ENCODE data around the gene VSTM2A. TPM values are rescaled to one million over a fixed set of nuclear protein-coding genes. Genes with fewer than 3 reads are reported as not detected.
"Not testable (repeated sequence)": the region's sequence is repeated elsewhere in the genome, so short reads cannot be mapped to it uniquely, and the experiment has no call there.

The VSTM2A gene, protein sequence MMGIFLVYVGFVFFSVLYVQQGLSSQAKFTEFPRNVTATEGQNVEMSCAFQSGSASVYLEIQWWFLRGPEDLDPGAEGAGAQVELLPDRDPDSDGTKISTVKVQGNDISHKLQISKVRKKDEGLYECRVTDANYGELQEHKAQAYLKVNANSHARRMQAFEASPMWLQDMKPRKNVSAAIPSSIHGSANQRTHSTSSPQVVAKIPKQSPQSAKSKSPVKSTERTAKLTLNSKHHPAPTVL
- total RNA-seq, result not detected
- under 1 TPM in 4 of 8 donors, not detected in 4; 0.10 to 0.23 (median 0.14) TPM for polyA plus RNA-seq (ENCODE audit: insufficient read depth in 1 of 8, insufficient read length in 8 of 8, low replicate concordance in 1 of 8)
- long read RNA-seq, donor 1, result 0 reads
- long read RNA-seq, donor 2, result 0 reads
- long read RNA-seq, donor 3, result 0 reads
- long read RNA-seq, donor 4, result 0 reads
- long read RNA-seq, donor 5, result 0 reads
- long read RNA-seq, donor 6, result 0 reads
- long read RNA-seq, donor 7, result 0 reads
- long read RNA-seq, donor 8, result 0 reads
- long read RNA-seq, donor 9, result 0 reads
- long read RNA-seq, donor 10, result 0 reads
- long read RNA-seq, donor 11, result 0 reads

GRCh38 chr7:54541669-54542625 lies at the start of gene VSTM2A:
VSTM2A (plus strand) TSS chr7:54542375; CDS start chr7:54542731, 356 bp downstream.
- peaks cover 9% of the 10 kb centered on the region for H3K4me1 ChIP-seq (ENCODE audit: control insufficient read depth, insufficient read depth, low read length)
- DNase-seq, result peak; percentile 32
- H3K4me3 ChIP-seq (ENCODE audit: low read length), result peak within 1 kb of the TSS; percentile 33
- no peaks in the 10 kb centered on the region for H3K36me3 ChIP-seq (ENCODE audit: control insufficient read depth, insufficient read depth, low read length)
- H3K27ac ChIP-seq (ENCODE audit: low read length), result no peak within 1 kb of the TSS
- WGBS (ENCODE audit: insufficient coverage), result under 1% methylated on average over 55 of the region's 64 CpGs
- H3K9me3 ChIP-seq (replicated peaks; ENCODE audit: control insufficient read depth, low read depth, low read length), result no peaks in the 10 kb centered on the region
- H3K27me3 ChIP-seq (ENCODE audit: control insufficient read depth, insufficient read depth, low read length), result peaks cover 44% of the 10 kb centered on the region

DNA sequence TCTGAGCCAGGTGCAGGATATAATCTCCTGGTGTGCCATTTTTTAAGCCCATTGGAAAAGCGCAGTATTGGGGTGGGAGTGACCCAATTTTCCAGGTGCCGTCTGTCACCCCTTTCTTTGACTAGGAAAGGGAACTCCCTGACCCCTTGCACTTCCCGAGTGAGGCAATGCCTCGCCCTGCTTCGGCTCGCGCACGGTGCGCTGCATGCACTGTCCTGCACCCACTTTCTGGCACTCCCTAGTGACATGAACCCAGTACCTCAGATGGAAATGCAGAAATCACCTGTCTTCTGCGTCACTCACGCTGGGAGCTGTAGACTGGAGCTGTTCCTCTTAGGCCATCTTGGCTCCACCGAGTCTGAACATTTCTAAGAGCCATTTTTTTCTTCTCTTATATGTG lies 37.6 kb upstream of the VSTM2A start:
- H3K27me3 ChIP-seq (ENCODE audit: control insufficient read depth, insufficient read depth, low read length); H3K27ac ChIP-seq (ENCODE audit: low read length); H3K4me3 ChIP-seq (ENCODE audit: low read length); H3K4me1 ChIP-seq (ENCODE audit: control insufficient read depth, insufficient read depth, low read length); DNase-seq; H3K36me3 ChIP-seq (ENCODE audit: control insufficient read depth, insufficient read depth, low read length); H3K9me3 ChIP-seq (replicated peaks; ENCODE audit: control insufficient read depth, low read depth, low read length): not testable (repeated sequence)
- 91% methylated on average over 9 of the region's 12 CpGs for WGBS (ENCODE audit: insufficient coverage)

GRCh38 chr7:54529568-54529967 lies 12.6 kb upstream of the VSTM2A start:
- H3K9me3 ChIP-seq (replicated peaks; ENCODE audit: control insufficient read depth, low read depth, low read length), result no peaks in the 10 kb centered on the region
- no peak for DNase-seq
- no peaks in the 10 kb centered on the region for H3K4me1 ChIP-seq (ENCODE audit: control insufficient read depth, insufficient read depth, low read length)
- no peaks in the 10 kb centered on the region for H3K27me3 ChIP-seq (ENCODE audit: control insufficient read depth, insufficient read depth, low read length)
- H3K27ac ChIP-seq (ENCODE audit: low read length), result no peak overlapping the region
- WGBS (ENCODE audit: insufficient coverage), result no CpG with 5 or more reads among the region's 1 CpG
- no peaks in the 10 kb centered on the region for H3K36me3 ChIP-seq (ENCODE audit: control insufficient read depth, insufficient read depth, low read length)
- H3K4me3 ChIP-seq (ENCODE audit: low read length), result no peak overlapping the region

DNA sequence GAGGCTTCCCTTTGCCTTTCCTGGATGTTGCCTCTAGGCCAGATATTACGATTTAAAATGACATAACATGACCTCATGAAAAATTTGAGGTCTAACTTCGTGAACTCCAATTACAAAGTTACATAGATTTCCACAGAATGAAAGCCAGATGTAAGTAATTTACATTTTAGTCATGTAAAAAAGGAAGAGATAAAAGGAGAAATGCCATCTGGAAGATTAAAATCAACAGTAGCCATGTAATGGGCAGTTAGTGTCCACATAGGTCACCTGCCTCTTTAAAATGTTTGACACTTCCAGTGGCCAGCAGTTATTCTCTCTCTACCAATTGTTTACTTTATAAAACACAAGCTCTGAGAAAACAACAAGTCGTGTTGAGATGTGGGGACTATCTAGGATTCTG lies 4.1 kb upstream of the VSTM2A start:
- H3K27me3 ChIP-seq (ENCODE audit: control insufficient read depth, insufficient read depth, low read length), result peaks cover 15% of the 10 kb centered on the region
- no peak overlapping the region for H3K27ac ChIP-seq (ENCODE audit: low read length)
- H3K4me3 ChIP-seq (ENCODE audit: low read length), result no peak overlapping the region
- no peaks in the 10 kb centered on the region for H3K36me3 ChIP-seq (ENCODE audit: control insufficient read depth, insufficient read depth, low read length)
- no peak for DNase-seq
- WGBS (ENCODE audit: insufficient coverage), result no CpG with 5 or more reads among the region's 3 CpGs
- H3K9me3 ChIP-seq (replicated peaks; ENCODE audit: control insufficient read depth, low read depth, low read length), result no peaks in the 10 kb centered on the region
- H3K4me1 ChIP-seq (ENCODE audit: control insufficient read depth, insufficient read depth, low read length), result peaks cover 9% of the 10 kb centered on the region

DNA sequence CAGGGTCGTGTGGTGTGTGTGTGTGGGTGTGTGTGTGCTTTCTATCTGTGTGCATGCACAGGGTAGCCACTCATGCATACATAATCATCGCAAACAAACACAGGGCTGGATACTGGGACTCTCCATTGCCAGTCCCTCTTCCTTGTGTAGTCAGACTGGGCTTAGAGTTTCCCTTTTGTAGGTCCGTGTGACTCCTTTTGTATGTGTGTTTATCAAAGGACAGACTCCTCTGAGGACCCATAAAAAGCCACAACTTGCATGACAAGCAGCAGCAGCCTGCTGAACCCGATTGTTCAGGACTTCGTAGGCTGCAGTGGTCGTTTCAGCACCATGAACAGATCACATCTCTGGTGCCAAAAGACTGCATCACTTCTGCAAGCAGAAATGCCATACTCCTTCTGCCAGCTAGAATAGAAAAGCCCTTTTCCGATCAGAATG lies 895 bp downstream of the VSTM2A start:
- Histone ChIP-seq H3K36me3 (ENCODE audit: control insufficient read depth, insufficient read depth, low read length) (no peaks in the 10 kb centered on the region), H3K27me3 (ENCODE audit: control insufficient read depth, insufficient read depth, low read length) (peaks cover 44% of the 10 kb centered on the region), H3K27ac (ENCODE audit: low read length) (no peak overlapping the region), H3K4me3 (ENCODE audit: low read length) (no peak overlapping the region), H3K4me1 (ENCODE audit: control insufficient read depth, insufficient read depth, low read length) (peaks cover 9% of the 10 kb centered on the region), H3K9me3 (replicated peaks; ENCODE audit: control insufficient read depth, low read depth, low read length) (no peaks in the 10 kb centered on the region)
- WGBS (ENCODE audit: insufficient coverage), result 0% methylated on average over 3 of the region's 7 CpGs
- DNase-seq, result peak; percentile 62

GRCh38 chr7:54544149-54544526 lies 2.0 kb downstream of the VSTM2A start:
- no peak for DNase-seq
- WGBS (ENCODE audit: insufficient coverage), result 23% methylated on average over 2 of the region's 3 CpGs
- Histone ChIP-seq H3K4me3 (ENCODE audit: low read length) (no peak overlapping the region), H3K4me1 (ENCODE audit: control insufficient read depth, insufficient read depth, low read length) (peaks cover 9% of the 10 kb centered on the region), H3K27ac (ENCODE audit: low read length) (no peak overlapping the region), H3K9me3 (replicated peaks; ENCODE audit: control insufficient read depth, low read depth, low read length) (no peaks in the 10 kb centered on the region), H3K27me3 (ENCODE audit: control insufficient read depth, insufficient read depth, low read length) (peaks cover 44% of the 10 kb centered on the region), H3K36me3 (ENCODE audit: control insufficient read depth, insufficient read depth, low read length) (no peaks in the 10 kb centered on the region)

DNA sequence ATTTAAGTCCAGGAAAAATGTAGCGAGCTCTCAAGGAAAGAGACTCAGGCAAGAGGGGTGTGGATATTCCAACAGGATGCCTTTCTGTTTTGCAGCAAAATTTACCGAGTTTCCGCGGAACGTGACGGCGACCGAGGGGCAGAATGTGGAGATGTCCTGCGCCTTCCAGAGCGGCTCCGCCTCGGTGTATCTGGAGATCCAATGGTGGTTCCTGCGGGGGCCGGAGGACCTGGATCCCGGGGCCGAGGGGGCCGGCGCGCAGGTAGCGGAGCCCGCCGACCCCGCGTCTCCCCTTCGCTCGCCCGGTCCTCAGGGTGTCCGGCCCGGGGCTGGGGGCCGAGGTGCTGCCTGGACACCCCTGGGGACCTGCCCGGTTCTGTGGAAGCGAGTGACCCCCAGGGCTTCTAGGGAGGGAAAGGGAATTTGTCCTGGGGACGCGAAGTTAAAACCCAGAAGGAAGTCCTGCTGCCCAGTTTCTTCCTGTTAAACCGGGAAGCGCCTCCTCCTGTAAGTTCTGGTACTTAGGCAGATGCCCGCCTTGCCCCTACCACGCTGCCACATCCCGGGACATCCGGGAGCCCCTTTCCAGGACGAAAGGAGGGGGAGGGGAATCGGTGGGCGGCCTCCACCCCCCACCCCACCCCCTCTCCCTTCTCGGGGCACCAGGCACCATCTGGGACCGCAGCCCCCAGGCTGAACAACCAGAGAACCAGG lies 2.5 kb downstream of the VSTM2A start:
- Histone ChIP-seq H3K4me3 (ENCODE audit: low read length) (no peak overlapping the region), H3K27me3 (ENCODE audit: control insufficient read depth, insufficient read depth, low read length) (peaks cover 44% of the 10 kb centered on the region), H3K4me1 (ENCODE audit: control insufficient read depth, insufficient read depth, low read length) (peaks cover 9% of the 10 kb centered on the region), H3K36me3 (ENCODE audit: control insufficient read depth, insufficient read depth, low read length) (no peaks in the 10 kb centered on the region), H3K27ac (ENCODE audit: low read length) (no peak overlapping the region), H3K9me3 (replicated peaks; ENCODE audit: control insufficient read depth, low read depth, low read length) (no peaks in the 10 kb centered on the region)
- WGBS (ENCODE audit: insufficient coverage), result 1% methylated on average over 35 of the region's 45 CpGs
- DNase-seq, result no peak

DNA sequence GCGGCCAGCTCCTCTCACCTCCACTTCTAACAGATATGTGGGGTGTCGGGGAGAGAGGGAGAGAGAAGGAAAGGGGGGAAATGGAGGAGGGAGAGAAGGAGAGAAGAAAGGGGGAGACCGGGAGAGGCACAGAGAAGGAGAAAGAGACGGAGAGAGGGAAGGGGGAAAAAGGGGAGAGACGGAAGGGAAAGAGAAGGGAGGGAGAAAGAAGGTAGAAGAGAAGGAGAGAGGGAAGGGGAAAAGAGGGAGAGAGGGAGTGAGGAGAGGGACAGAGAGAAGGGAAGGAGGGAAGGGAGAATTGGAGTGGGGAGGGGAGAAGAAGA lies 3.0 kb downstream of the VSTM2A start:
- WGBS (ENCODE audit: insufficient coverage), result 0% methylated on average over 4 of the region's 5 CpGs
- DNase-seq, result no peak
- H3K4me1 ChIP-seq (ENCODE audit: control insufficient read depth, insufficient read depth, low read length), result peaks cover 9% of the 10 kb centered on the region
- no peaks in the 10 kb centered on the region for H3K36me3 ChIP-seq (ENCODE audit: control insufficient read depth, insufficient read depth, low read length)
- no peak overlapping the region for H3K4me3 ChIP-seq (ENCODE audit: low read length)
- no peaks in the 10 kb centered on the region for H3K9me3 ChIP-seq (replicated peaks; ENCODE audit: control insufficient read depth, low read depth, low read length)
- peaks cover 44% of the 10 kb centered on the region for H3K27me3 ChIP-seq (ENCODE audit: control insufficient read depth, insufficient read depth, low read length)
- no peak overlapping the region for H3K27ac ChIP-seq (ENCODE audit: low read length)

DNA sequence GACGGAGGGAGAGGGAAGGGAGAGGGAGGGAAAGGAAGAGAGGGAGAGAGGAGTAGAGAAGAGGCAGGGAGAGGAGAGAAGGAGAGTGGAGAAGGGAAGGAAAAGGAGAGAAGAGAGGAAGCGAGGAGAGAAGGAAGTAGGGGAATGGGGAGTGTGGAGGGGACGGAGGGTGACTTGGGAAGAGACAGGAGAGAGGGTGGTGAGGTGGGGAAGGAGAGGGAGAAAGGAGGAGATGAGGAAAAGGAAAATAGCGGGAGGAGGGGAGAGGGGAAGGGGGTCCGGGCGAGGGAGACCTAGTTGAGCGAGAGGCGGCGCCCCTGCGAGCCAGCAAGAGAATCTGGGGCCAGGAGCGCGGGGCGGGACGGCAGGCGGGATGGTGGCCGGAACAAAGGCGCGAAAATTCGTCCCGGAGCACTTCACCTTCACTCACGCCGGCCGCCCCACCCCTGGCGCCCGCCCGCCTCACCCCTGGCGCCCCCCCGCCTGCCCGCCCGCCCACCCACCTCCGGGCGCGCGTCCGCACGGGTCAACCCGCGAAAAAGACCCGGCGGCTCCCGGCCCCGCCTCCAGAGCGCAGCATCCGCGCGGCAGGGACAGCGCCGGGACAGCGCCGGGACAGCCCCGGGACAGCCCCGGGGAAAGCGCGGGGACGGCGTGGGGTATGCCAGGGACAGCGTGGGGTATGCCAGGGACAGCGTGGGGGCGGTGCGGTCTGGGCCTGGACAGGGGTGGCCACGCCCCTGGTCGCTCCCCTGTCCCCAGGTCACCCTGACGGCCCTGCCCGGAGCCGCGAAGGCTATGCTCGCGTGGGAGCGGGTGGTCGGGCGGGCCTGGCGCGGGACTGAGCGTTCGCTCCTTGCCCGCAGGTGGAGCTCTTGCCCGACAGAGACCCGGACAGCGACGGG lies 4.2 kb downstream of the VSTM2A start:
- Histone ChIP-seq H3K4me1 (ENCODE audit: control insufficient read depth, insufficient read depth, low read length) (peaks cover 9% of the 10 kb centered on the region), H3K27me3 (ENCODE audit: control insufficient read depth, insufficient read depth, low read length) (peaks cover 44% of the 10 kb centered on the region), H3K36me3 (ENCODE audit: control insufficient read depth, insufficient read depth, low read length) (no peaks in the 10 kb centered on the region), H3K27ac (ENCODE audit: low read length) (no peak overlapping the region), H3K4me3 (ENCODE audit: low read length) (no peak overlapping the region), H3K9me3 (replicated peaks; ENCODE audit: control insufficient read depth, low read depth, low read length) (no peaks in the 10 kb centered on the region)
- WGBS (ENCODE audit: insufficient coverage), result under 1% methylated on average over 60 of the region's 80 CpGs
- DNase-seq, result peak; percentile 4

All from muscle of leg (tissue), 16 donors.